HG02571 (cell line): ENCODE data around the gene TSPY9.
"Not testable (repeated sequence)": the region's sequence is repeated elsewhere in the genome, so short reads cannot be mapped to it uniquely, and the experiment has no call there.

Experiments used
- ATAC-seq: cut with Tn5 transposase; IDR thresholded peaks from one replicate; pipeline ENCODE4 v1.9.1; 2021; ENCODE audit warnings: mild to moderate bottlenecking, moderate library complexity; ENCODE audit not compliant: unreplicated experiment

Gene TSPY9, protein sequence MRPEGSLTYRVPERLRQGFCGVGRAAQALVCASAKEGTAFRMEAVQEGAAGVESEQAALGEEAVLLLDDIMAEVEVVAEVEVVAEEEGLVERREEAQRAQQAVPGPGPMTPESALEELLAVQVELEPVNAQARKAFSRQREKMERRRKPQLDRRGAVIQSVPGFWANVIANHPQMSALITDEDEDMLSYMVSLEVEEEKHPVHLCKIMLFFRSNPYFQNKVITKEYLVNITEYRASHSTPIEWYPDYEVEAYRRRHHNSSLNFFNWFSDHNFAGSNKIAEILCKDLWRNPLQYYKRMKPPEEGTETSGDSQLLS

DNA sequence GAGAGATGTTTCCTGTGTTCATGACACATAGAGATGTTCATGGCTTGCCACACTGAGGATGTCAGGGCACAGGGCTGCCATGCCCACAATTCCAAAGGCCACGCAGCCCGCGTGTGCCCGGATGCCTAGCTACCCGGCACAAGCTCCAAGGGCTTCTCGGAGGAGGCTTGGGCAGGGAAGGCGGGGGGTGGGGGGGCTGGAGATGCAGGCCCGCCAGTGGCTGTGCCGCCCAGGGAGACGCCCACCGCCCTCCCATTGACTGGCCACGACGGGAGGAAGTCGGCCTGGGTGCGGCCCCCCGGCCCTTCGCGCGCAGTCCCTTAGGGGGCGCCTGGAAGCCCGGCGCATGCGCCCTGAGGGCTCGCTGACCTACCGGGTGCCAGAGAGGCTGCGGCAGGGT, at the start of gene TSPY9:
Gene TSPY9 (plus strand): TSS at position 301 of the 400 bp plus-strand sequence. CDS start 46 bp downstream, at position 347.
- not testable (repeated sequence) for ATAC-seq

DNA sequence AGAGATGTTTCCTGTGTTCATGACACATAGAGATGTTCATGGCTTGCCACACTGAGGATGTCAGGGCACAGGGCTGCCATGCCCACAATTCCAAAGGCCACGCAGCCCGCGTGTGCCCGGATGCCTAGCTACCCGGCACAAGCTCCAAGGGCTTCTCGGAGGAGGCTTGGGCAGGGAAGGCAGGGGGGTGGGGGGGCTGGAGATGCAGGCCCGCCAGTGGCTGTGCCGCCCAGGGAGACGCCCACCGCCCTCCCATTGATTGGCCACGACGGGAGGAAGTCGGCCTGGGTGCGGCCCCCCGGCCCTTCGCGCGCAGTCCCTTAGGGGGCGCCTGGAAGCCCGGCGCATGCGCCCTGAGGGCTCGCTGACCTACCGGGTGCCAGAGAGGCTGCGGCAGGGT, 20.4 kb upstream of the TSPY9 start, which contains the start of gene TSPY1:
Gene TSPY1 (plus strand): TSS at position 301 of the 400 bp plus-strand sequence. CDS start 46 bp downstream, at position 347.
- not testable (repeated sequence) for ATAC-seq

DNA sequence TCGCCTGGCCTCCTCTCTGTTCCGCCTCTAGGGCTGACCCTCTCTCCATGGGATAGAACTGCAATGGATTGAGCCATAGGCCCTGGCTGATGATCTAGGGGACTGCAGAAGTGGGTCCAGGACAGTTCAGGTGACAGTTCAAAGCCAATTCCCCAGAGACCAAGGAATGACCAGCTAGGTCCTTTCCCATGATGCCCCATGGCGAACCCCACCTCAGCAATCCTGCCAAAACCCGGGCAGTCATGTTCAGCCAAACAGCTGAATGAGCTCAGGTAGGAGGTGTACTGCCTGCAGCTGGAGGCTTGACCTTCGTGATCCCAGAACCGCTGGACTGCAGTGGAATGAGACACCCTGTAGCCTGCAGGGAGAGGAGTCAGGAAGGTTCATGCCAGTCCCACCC, 17.3 kb downstream of the TSPY9 start:
- not testable (repeated sequence) for ATAC-seq

DNA sequence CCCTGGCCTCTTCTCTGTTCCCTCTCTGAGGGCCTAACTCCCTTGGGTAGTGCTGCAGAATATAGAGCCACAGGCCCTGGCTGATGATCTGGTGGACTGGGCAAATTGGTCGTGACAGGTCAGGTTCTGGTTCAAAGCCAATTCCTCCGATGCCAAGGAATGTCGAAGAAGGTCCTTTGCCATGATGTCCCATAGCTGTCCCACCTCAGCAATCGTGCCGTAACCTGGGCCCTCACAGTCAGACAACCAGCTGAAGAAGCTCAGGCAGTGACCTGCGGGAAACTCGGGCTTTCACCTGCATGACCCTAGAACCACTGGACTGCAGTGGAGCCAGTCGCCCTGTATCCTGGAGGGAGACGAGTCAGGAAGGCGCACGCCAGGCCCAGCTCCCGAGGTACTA, 29.2 kb downstream of the TSPY9 start:
- not testable (repeated sequence) for ATAC-seq

DNA sequence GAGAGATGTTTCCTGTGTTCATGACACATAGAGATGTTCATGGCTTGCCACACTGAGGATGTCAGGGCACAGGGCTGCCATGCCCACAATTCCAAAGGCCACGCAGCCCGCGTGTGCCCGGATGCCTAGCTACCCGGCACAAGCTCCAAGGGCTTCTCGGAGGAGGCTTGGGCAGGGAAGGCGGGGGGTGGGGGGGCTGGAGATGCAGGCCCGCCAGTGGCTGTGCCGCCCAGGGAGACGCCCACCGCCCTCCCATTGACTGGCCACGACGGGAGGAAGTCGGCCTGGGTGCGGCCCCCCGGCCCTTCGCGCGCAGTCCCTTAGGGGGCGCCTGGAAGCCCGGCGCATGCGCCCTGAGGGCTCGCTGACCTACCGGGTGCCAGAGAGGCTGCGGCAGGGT, 40.5 kb downstream of the TSPY9 start, which contains the start of gene TSPY10:
Gene TSPY10 (plus strand): TSS at position 301 of the 400 bp plus-strand sequence. CDS start 46 bp downstream, at position 347.
- ATAC-seq, result not testable (repeated sequence)
